Small intestine (tissue), 7 donors: ENCODE results near the gene EPS8L1. TPM values are rescaled to one million over a fixed set of nuclear protein-coding genes. Genes with fewer than 3 reads are reported as not detected.

Experiments used
- DNase-seq, 2 donors: peaks; one replicate each; pipeline versions ENCODE4 v3.0.0 to v3.0.0-alpha.2; 2013
- FAIRE-seq: peaks from 2 replicates; lab custom pipeline; 2012; peaks lifted over from hg19 to GRCh38; lab: Jason Lieb, UNC
- H3K27ac ChIP-seq, 3 donors: one replicate each; pipeline ENCODE4 v1.5.1; 2013; ENCODE audit warnings: low read length in 2 of 3, mild to moderate bottlenecking in 2 of 3, control low read depth in 1 of 3, inconsistent platforms in 1 of 3, low read depth in 1 of 3, moderate library complexity in 1 of 3
- H3K27me3 ChIP-seq, 3 donors: one replicate each; pipeline ENCODE4 v1.6.1; 2013; ENCODE audit warnings: low read length in 3 of 3, inconsistent platforms in 1 of 3; ENCODE audit not compliant: control insufficient read depth in 3 of 3, insufficient read depth in 3 of 3
- H3K36me3 ChIP-seq, 3 donors: one replicate each; pipeline ENCODE4 v1.6.1; 2013; ENCODE audit warnings: low read length in 3 of 3, inconsistent platforms in 1 of 3, low read depth in 1 of 3, mild to moderate bottlenecking in 1 of 3, moderate library complexity in 1 of 3; ENCODE audit not compliant: control insufficient read depth in 3 of 3, insufficient read depth in 2 of 3
- H3K4me1 ChIP-seq, 3 donors: one replicate each; pipeline ENCODE4 v1.6.1; 2013; ENCODE audit warnings: low read length in 2 of 3, inconsistent platforms in 1 of 3, low read depth in 1 of 3, mild to moderate bottlenecking in 1 of 3, moderate library complexity in 1 of 3; ENCODE audit not compliant: control insufficient read depth in 3 of 3, insufficient read depth in 2 of 3
- H3K4me3 ChIP-seq, 3 donors: one replicate each; pipeline ENCODE4 v1.5.1; 2013; ENCODE audit warnings: low read length in 3 of 3, control low read depth in 1 of 3, inconsistent platforms in 1 of 3, low read depth in 1 of 3, mild to moderate bottlenecking in 1 of 3, moderate library complexity in 1 of 3
- H3K9me3 ChIP-seq, 2 donors: one replicate each; pipeline ENCODE4 v1.6.1; 2013; ENCODE audit warnings: low read depth in 1 of 2, low read length in 1 of 2; ENCODE audit not compliant: control insufficient read depth in 2 of 2, insufficient read depth in 1 of 2
- WGBS, 3 donors: extraction: QIAGEN DNeasy Blood & Tissue Kit; methylation state at CpG; one replicate each; pipeline ENCODE4 v1.1.7; 2013; 5-methylcytosine and 5-hydroxymethylcytosine counted together
- polyA plus RNA-seq, 4 donors: library from polyadenylated mRNA; stranded (reverse) in 3 of 4; unstranded in 1 of 4; fragments of 200-250 nt in 3 of 4; fragments of 120-200 nt in 1 of 4; gene quantifications; one replicate each; pipeline versions ENCODE4 v1.2.1 to v1.2.3, GENCODE V29; 2013
- donor health status: healthy with polysubstance abuse.
- donor health status: control.
- donor health status: control.
- donor health status: Bipolar disorder and iron deficiency.
- donor health status: healthy.

Gene EPS8L1
- polyA plus RNA-seq, 4 donors = 11.7 to 23.8 (median 19.1) TPM

GRCh38 chr19:55115446-55116065 lies 39.9 kb downstream of the EPS8L1 start:
- H3K36me3 ChIP-seq = peaks cover 0 to 34% (median 8%) of the 10 kb centered on the region in 3 donors
- H3K9me3 ChIP-seq = no peaks in the 10 kb centered on the region
- DNase-seq (no peak), FAIRE-seq (no peak)
- H3K4me1 ChIP-seq = peaks cover 9 to 22% (median 14%) of the 10 kb centered on the region in 3 donors
- H3K27me3 ChIP-seq = no peaks in the 10 kb centered on the region
- WGBS, 3 donors = 54 to 65% (median 65%) methylated on average over 13 of the region's 13 CpGs
- H3K27ac ChIP-seq = peak overlapping the region in 2 of 3 donors; percentile 40 to 91
- peak overlapping the region in 2 of 3 donors; percentile 65 to 66 for H3K4me3 ChIP-seq

DNA sequence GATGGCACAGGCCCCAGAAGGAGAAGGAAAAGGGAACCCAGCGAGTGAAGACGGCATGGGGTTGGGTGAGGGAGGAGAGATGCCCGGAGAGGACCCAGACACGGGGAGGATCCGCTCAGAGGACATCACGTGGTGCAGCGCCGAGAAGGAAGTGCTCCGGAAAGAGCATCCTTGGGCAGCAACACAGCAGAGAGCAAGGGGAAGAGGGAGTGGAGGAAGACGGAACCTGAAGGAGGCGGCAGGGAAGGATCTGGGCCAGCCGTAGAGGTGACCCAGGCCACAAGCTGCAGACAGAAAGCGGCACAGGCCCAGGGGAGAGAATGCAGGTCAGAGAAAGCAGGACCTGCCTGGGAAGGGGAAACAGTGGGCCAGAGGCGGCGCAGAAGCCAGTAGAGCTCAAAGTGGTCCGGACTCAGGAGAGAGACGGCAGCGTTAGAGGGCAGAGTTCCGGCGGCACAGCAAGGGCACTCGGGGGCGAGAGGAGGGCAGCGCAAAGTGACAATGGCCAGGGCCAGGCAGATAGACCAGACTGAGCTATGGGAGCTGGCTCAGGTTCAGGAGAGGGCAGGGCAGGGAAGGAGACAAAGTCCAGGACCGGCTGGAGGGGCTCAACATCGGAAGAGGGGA lies 40.7 kb downstream of the EPS8L1 start:
- DNase-seq = peak; percentile 50 to 57
- Histone ChIP-seq H3K9me3 (no peaks in the 10 kb centered on the region), H3K4me3 (peak overlapping the region; percentile 65 to 90 (median 66)), H3K27me3 (no peaks in the 10 kb centered on the region), H3K27ac (peak overlapping the region; percentile 56 to 91 (median 59)), H3K4me1 (peaks cover 9 to 22% (median 14%) of the 10 kb centered on the region in 3 donors), H3K36me3 (peaks cover 0 to 33% (median 8%) of the 10 kb centered on the region in 3 donors)
- WGBS, 3 donors = 1 to 2% (median 2%) methylated on average over 25 of the region's 25 CpGs
- no peak for FAIRE-seq

DNA sequence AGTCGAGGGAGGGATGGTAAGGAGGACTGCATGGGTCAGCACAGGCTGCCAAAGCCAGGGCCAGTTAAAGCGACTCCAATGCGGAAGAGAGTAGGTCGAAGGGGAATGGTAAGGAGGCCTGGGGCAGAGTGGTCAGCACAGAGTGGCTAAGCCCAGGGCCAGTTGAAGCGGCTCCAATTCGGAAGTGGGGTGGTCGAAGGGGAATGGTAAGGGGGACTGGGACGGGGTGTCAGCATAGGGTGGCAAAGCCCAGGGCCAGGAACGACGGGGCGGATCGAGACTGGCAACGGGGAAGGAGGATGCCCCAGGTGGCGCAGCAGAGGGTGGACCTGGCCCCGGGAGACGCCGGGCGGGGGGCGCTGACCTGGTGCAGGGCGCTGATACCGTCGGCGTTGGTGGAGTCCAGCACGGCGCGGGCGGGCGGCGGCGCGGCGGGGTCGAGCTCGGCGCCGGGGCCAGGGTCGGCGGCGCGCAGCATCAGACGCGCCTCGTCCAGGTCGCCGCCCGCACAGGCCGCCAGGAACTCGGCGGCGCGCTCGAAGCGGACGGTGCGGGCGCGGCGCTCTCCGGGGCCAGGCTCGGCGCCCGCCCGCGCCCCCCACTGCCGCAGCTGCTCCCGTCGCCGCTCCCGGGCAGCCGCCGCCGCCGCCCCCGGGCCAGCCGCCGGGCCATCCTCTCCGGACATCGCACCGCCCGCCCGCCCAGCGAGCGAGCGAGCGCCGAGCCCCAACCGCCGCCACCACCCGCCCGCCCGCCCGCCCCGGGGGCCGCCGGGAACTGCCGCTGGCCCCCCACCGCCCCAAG lies 41.4 kb downstream of the EPS8L1 start, which contains the start of gene PPP1R12C:
TSS of gene PPP1R12C (minus strand) at position 779 of the 804 bp plus-strand sequence. CDS start at position 685, 94 bp downstream.
- no peak for FAIRE-seq
- DNase-seq = peak in 1 of 2 donors; percentile 62
- Histone ChIP-seq H3K4me3 (peak within 1 kb of the TSS; percentile 65 to 90 (median 73)), H3K9me3 (no peaks in the 10 kb centered on the region), H3K4me1 (peaks cover 9 to 22% (median 14%) of the 10 kb centered on the region in 3 donors), H3K36me3 (peaks cover 0 to 26% (median 5%) of the 10 kb centered on the region in 3 donors), H3K27ac (peak within 1 kb of the TSS; percentile 56 to 91 (median 74)), H3K27me3 (no peaks in the 10 kb centered on the region)
- 1 to 7% (median 1%) methylated on average over 16 to 97 of the region's 97 CpGs for WGBS, 3 donors

DNA sequence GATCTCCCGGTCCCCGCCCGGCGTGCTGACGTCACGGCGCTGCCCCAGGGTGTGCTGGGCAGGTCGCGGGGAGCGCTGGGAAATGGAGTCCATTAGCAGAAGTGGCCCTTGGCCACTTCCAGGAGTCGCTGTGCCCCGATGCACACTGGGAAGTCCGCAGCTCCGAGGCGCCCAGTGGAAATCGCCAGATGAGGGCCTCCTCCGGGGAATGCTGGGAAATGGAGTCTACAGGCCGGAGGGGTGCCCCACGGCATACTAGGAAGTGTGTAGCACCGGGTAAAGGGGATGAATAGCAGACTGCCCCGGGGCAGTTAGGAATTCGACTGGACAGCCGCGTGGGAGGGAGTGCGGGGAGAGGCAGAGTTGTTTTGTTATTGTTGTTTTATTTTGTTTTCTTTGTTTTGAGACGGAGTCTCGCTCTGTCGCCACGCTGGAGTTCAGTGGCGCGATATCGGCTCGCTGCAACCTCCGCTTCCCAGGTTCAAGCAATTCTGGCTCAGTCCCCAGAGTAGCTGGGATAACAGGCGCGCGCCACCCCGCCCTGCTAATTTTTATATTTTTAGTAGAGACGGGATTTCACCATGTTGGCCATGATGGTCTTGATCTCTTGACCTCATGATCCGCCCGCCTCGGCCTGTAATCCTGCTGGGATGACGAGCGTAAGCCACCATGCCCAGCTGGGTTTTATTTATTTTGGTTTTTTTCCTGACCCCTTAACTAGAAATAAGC lies 42.2 kb downstream of the EPS8L1 start:
- peak overlapping the region; percentile 8 to 74 (median 59) for H3K27ac ChIP-seq
- H3K27me3 ChIP-seq = peaks cover 0 to 3% (median 0%) of the 10 kb centered on the region in 3 donors
- H3K4me1 ChIP-seq = peaks cover 9 to 22% (median 14%) of the 10 kb centered on the region in 3 donors
- H3K9me3 ChIP-seq = no peaks in the 10 kb centered on the region
- 0 to 1% (median 1%) methylated on average over 37 to 44 of the region's 44 CpGs for WGBS, 3 donors
- peak overlapping the region; percentile 30 to 73 (median 65) for H3K4me3 ChIP-seq
- FAIRE-seq (no peak), DNase-seq (peak; percentile 99)
- H3K36me3 ChIP-seq = peaks cover 0 to 18% (median 0%) of the 10 kb centered on the region in 3 donors

DNA sequence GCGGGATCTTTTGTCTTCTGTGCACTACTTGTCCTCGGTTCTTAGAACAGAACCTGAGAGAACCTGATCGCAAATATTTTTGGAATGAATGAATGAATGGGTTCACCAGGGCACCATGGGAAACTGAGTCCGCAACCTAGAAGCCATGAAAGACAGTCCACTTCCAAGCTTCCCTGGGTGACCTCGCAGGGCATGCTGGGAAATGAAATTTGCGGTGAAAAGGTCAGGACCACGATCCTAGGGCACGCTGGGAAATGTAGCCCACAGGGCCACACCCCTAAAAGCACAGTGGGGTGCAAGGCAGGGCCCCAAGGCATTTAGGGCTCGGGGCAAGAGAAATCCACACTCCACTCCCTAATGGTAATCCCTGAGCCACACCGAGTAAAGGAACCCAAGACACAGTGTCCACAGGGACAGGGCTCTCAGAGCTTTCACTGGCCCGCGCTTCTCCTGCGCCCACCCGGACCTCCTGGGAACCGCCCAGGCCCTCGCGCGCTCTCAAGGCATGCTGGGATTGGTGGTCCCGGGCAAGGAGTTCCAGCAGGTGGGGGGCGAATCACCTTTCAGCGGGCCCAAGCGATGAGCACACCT lies 42.8 kb downstream of the EPS8L1 start:
- Histone ChIP-seq H3K4me3 (peak overlapping the region in 2 of 3 donors; percentile 49 to 73), H3K36me3 (peaks cover 0 to 12% (median 0%) of the 10 kb centered on the region in 3 donors), H3K9me3 (no peaks in the 10 kb centered on the region), H3K27ac (peak overlapping the region; percentile 7 to 74 (median 8)), H3K4me1 (peaks cover 9 to 15% (median 9%) of the 10 kb centered on the region in 3 donors), H3K27me3 (peaks cover 0 to 6% (median 2%) of the 10 kb centered on the region in 3 donors)
- DNase-seq = peak; percentile 56 to 75
- no peak for FAIRE-seq
- 23 to 38% (median 36%) methylated on average over 22 of the region's 22 CpGs for WGBS, 3 donors

DNA sequence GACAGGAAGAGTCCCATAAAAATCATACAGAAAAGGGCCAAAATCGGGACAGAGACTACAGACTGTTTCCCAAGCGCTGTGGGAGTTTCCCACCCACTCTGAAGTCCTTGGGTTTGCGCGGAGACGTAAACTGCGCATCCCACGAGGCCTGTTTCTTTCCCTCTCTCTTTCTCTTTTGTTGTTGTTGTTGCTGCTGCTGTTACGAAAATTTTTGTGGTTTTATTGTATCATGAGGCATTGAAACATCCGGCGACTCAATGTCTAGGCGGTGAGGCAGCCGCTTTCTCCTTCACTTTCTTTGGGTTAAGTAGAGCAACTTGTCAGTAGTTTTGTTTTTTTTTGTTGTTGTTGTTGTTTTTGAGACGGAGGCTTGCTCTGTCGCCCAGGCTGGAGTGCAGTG lies 43.4 kb downstream of the EPS8L1 start:
- FAIRE-seq (no peak), DNase-seq (no peak)
- Histone ChIP-seq H3K4me1 (peaks cover 9% of the 10 kb centered on the region in 3 donors), H3K27me3 (peaks cover 0 to 9% (median 2%) of the 10 kb centered on the region in 3 donors), H3K9me3 (no peaks in the 10 kb centered on the region), H3K4me3 (no peak overlapping the region), H3K27ac (peak overlapping the region in 1 of 3 donors; percentile 7), H3K36me3 (peaks cover 0 to 9% (median 0%) of the 10 kb centered on the region in 3 donors)
- WGBS, 3 donors = 74 to 80% (median 78%) methylated on average over 14 of the region's 14 CpGs

DNA sequence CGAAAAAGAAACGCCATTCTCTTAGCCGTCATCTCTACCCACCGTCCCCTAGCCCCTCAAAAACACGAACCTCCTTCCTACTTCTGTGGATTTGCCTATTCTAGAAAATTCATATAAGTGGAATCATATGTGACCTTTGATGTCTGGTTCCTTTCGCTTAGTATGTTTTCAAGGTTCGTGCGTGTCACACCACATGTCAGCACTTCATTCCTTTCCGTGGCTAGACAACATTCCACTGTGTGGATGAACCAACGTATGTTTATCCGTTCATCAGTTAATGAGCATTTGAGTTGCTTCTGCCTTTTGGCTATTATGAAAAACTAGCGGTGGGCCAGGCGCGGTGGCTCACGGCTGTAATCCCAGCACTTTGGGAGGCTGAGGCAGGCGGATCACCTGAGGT lies 55.8 kb downstream of the EPS8L1 start:
- Histone ChIP-seq H3K27ac (no peak overlapping the region), H3K27me3 (peaks cover 0 to 3% (median 0%) of the 10 kb centered on the region in 3 donors), H3K4me3 (no peak overlapping the region), H3K4me1 (no peaks in the 10 kb centered on the region), H3K36me3 (no peaks in the 10 kb centered on the region), H3K9me3 (no peaks in the 10 kb centered on the region)
- FAIRE-seq (no peak), DNase-seq (no peak)
- WGBS, 3 donors = 83 to 87% (median 86%) methylated on average over 16 of the region's 16 CpGs
